GM18951 (cell line): ENCODE data around the gene JPH4.

Experiments used
- POLR2A ChIP-seq: IDR thresholded peaks from 4 replicates; pipeline ENCODE4 v1.6.1; 2011; ENCODE audit warnings: mild to moderate bottlenecking; ENCODE audit not compliant: insufficient read length, insufficient read depth; ENCODE audit errors: extremely low read depth
- in situ Hi-C: fragments of 300-500 bp; cut with MboI; formaldehyde crosslinking; loops from one replicate; pipeline ENCODE4 v1.12.0; 2022; ENCODE audit warnings: low sequenced_read_pairs, mixed read lengths, inconsistent platforms; ENCODE audit not compliant: unreplicated experiment

The JPH4 gene

DNA sequence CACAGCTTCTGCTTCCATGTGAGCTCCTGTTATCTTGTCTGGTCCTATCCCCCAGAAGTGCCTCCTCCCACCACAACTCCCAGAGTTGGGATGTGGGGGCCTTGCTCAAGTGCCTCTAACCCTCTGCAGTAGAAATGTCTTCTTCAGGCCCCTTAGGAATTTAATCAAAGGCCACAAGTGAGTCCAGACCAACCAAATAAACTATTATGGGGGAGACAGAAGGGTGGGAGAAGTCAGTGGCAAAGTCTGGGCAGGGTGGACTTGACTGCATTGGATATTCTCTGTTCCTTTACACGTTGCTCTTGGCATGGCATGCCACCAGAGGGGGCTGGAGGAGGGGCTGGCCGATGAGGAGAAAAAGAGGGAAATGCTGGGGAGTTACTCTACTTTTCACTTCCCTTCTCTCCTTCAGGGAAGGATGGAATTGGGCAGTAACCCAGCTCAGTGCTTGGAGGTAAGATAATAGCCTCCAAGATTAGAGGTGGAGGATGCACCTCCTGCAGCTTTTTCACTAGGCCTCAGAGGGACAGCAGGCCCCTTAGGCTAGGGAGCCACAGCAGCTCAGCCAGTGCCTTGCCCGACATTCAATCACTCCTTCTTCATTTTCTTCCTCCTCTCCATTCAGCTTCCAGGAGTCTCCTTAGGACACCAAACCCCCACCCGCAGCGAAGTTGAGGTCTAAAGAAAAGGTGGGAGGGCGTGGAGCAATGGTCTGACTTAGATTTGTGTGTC is 9.8 kb downstream of the JPH4 start:
- in situ Hi-C loops: no loop called here
- TF ChIP-seq POLR2A: no peak

- in situ Hi-C loops: no loop called here
- TF ChIP-seq POLR2A: no peak
Observed at GRCh38 chr14:23568021-23568599, 10.5 kb downstream of the JPH4 start.

DNA sequence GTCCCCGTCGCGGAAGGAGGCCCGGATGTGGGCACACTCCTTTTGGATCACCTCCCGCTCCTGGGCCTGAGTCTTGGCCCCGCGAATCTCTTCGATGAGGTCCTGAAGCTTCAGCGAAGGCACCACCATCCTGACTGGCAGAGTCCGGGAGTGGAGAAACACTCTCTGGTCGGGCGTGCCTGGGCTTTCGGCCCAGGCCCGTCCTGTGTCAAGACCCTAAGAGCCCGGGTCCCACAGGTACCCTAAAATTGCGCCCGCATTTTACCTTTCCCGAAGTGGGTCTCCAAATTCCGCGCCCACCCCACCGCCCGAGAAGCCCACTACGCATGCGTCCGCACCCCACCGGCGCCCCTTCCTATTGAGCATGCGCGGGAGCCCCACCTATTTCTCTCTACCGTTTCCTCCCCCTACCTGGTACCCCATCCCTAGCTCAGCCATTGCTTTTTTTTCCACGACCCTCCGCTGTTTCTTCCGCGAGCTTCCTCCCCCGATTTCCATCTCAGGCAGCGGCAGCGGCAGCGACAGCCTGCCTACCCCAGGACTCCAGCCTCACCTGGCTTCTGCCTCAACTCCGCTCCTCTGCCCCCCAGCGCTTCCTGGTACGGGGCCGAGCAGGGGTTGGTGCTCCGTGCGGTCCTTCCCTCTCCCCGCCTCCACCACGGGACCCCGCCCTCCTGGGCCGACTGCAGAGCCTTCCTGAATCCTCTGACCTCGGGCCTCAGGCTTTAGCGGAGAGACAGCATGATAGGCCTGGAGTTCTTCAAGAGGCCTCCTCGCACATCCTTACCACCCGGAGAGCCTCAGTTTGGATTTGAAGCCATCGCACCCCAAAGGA is 11.2 kb downstream of the JPH4 start, which contains the start of gene AP1G2:
Gene AP1G2, minus strand, starts transcription at position 606 of the 835 bp plus-strand sequence. Its CDS starts 477 bp downstream, at position 129.
- peak; percentile 93 for TF ChIP-seq POLR2A
- in situ Hi-C loops: no loop called here

- in situ Hi-C loops: no loop called here
- no peak for TF ChIP-seq POLR2A
Observed at GRCh38 chr14:23566778-23567185, 11.8 kb downstream of the JPH4 start.

DNA sequence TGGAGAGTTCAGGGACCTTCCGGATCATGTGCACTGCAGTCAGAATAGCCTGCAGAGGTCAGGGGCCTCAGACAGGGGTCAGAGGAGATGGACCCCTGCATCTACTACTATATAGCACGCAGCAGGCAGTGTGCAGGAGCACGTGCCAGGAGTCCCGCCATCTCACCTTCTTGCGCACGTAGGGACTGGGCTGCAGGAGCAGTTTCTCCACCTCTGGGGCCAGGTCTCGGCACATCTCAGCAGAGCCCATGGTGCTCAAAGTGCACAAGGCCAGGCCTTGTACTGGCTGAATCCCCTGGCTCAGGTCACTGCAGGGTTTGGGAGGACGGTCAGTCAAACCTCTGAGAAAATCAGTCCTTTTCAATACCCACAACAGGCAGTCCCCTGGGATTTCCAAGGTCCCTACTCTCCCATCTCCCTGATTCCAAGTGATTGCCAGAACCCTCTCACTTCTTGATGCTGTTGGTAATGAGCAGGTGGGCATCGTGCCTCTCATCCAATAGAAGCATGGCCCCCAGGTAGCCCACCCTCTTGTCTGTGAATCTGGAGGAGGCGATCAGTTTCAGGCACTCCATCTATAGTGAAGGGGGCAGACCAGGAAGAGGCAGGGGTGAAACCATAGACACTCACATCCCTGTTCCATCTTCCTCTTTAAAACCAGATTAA is 12.3 kb downstream of the JPH4 start:
- in situ Hi-C loops: no loop called here
- TF ChIP-seq POLR2A: peak; percentile 26

GRCh38 chr14:23565626-23566025 is 13.0 kb downstream of the JPH4 start:
- in situ Hi-C loops: no loop called here
- no peak for TF ChIP-seq POLR2A

GRCh38 chr14:23564876-23565275 is 13.7 kb downstream of the JPH4 start:
- no peak for TF ChIP-seq POLR2A
- in situ Hi-C loops: no loop called here

- in situ Hi-C loops: no loop called here
- no peak for TF ChIP-seq POLR2A
Observed at GRCh38 chr14:23564181-23564812, 14.3 kb downstream of the JPH4 start.

DNA sequence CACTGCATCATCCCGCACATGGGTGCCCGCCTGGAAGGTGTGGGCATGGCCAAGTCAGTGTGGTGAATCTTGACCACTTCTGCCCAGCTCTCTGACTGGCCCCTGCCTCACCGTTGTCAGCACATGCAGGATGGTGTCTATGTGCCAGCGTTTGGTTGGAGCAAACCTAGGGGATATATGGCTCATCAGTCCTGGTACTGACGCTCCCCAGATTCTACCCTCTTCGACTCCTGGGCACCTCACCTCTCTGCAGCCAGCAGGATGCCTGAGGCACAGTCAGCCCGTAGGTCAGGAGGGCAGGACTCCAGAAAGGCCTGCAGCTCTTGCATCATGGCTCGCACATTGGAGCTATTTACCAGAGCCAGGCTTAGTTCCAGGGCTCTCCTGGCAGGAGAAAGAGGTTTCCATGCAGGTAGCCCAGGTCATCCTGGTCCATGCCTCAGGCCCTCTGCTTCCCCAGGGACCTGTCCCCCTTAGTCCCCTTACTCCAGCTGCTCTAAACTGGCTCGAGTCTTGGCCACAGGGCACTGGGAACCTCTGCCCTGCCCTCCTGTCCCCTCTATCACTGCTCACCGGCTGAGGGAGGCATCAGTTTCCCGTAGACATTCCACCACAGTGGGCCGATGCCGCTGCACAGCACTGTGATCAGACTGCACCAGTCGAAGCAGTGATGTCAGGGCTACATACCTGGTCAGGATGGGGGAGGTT is 15.0 kb downstream of the JPH4 start:
- TF ChIP-seq POLR2A: peak; percentile 18
- in situ Hi-C loops: no loop called here

DNA sequence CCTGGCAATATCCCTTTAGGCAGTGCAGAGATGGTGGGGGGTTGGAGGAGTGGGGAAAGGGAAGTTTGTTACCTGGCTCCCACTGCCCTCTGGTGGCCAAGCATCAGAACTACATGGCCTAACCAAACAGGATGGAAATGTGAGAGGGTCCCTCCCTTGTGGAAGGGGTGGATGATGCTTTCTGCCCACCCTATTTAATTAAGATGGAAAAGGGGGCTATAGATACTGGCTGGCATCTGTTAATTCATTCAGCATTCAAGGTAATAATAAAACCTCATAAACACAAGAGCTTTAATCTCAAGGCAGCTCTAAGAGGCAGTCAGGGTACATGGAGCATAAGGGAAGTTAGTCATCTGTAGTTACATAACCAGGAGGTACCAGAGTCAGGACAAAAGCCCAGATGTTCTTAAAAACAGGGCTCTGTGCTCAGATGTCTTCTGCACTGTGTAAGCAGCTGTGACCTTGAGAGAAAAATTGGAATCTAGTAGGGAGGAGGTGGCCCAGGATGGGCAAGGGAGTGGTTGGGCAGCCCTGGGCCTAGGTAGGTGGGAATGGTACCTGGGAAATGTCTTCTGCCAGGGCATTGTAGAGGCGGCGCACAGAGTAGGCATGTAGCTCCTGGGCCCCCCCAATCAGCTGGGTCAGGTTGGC is 15.6 kb downstream of the JPH4 start:
- TF ChIP-seq POLR2A: no peak
- in situ Hi-C loops: no loop called here

- in situ Hi-C loops: no loop called here
- TF ChIP-seq POLR2A: no peak
Observed at GRCh38 chr14:23561873-23562821, 16.4 kb downstream of the JPH4 start.

GRCh38 chr14:23561259-23561658 is 17.3 kb downstream of the JPH4 start:
- in situ Hi-C loops: no loop called here
- TF ChIP-seq POLR2A: no peak
